ENCODE data around the gene TTBK1.

Gene TTBK1

GRCh38 chr6:43226192-43226851 lies 17.0 kb upstream of the TTBK1 start:
- no peak for DNase-seq

DNA sequence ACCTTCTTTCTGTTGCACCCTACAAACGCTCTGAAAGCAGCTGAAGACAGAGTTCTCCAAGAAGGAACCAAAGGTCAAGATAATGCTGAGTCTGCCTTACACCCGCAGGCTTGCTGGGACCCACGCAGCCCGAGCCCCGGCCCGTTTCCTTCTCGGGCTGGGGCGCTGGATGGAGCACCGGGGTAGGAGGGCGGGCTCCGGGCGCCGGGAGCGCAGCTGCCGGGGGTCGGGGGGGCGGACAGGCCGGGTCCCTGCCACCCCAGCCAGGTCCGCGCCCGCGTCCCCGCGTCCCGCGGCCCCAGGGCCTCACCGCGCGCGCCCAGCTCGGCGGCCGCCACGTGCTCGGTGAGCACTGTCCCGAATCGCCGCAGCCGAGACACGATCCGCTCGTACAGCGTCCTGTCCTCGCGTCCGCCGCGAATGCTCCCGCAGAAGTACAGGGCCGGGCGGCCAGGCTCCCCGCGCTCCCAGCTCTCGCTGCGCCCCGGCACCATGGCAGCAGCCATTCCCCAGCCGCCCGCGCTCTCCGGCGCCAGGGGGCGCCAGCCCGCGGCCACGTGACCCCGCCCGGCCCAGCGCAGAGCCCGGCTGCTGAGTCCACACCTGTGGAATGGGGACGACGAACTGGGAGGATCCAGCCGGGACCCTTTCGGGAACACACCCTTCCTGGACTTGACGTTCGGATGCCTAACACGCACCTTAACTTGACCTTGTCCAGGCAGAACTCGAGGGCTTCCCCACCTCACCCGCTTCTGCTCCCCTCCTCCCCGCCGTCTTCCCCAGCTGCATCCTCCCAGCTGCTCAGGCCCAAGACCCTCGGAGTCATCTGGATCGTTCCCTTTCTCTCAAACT lies 14.1 kb upstream of the TTBK1 start, which contains the start of gene DNPH1:
DNPH1 (minus strand) TSS at position 531 of the 852 bp plus-strand sequence; CDS start at position 506, 25 bp downstream.
- peak; percentile 84 for DNase-seq

DNA sequence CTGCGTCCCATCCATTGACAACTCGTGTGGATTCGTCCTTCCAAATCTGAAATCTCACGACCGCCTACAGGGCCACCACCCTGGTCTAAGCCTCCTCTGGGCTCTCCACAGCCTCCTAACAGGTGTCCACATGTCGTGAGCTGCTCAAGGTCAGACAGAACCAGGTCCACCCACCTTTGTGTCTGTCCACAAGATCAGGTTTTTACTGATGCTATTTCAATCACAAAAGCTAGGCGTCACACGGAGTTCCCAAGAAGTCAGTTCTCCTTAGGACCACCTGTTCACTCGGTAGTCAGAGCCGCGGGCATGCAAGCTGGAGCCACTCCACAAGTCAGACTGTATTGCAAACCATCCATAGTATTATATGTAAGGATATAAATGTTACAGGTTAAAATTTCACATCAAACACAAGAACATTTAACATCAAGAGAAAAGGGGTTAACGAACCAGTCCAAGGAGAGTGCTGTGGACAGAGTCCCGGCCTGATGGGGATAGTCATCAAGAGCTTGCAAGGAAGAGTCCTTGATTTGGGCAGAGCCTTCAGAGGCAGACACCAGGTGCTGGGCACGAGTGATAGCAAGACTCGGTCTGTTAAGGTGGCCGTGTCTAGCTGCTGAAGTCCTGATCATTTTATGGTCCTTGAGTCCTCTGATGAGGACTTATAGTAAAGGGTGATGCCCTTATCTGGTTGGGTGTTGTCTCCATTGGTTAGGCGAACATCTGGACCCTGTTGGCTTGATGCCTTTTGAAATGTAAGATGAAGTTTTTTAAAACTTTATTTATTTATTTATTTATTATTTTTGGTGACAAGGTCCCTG lies 13.3 kb upstream of the TTBK1 start:
- no peak for DNase-seq

DNA sequence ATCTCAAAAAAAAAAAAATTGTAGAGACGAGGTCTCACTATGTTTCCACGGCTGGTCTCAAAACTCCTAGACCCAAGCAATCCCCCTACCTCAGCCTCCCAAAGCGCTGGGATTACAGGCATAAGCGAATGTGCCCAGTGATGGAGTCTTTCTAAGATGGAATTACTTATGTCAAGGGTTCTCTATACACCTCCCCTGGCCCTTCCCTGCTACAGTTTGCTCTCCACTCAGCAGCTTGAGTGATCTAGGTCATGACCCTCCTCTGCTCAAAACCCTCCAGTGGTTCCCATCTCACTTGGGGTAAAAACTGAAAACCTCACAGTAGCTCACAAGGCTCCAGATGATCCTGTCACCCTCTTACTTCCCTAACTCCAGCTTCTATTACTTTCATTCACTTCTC lies 12.2 kb upstream of the TTBK1 start:
- no peak for DNase-seq

- no peak for DNase-seq
These were observed 11.4 kb upstream of the TTBK1 start for GRCh38 chr6:43231735-43232450.

GRCh38 chr6:43235841-43236240 lies 7.4 kb upstream of the TTBK1 start:
- DNase-seq, result no peak

DNA sequence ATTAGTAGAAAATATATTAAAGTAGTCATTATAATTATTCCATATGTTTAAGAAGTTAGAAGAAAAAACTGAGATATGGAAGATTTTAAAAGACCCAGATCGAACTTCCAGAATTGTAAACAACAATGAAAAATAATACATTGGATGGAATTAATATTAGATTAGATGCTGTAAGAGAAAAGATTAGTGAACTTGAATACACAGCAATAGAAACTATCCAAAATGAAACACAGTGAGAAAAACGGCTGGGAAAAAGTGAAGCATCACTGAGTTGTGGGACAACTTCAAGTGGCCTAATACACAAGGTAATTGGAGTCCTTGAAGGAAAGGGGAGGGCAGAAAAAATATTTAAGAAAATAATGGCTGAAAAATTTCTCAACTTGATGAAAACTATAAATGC lies 4.2 kb upstream of the TTBK1 start:
- DNase-seq, result no peak

DNA sequence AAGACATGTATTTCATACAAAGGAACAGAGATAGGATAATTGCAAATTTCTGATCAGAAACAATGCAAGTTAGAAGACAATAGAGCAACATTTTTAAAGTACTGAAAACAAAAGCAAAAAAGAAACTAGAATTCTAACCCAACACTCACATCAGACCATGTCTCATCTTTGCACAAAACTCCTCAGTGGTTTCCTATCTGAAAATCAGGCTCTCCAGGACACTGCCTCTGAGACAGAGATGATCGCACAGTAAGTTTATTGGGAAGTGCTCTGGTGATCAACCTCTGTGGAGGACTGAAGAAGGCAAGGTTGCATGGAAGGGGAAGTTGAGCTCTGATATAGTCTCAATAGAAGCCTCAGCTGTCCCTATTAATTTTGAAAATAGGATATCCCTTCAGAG lies 2.3 kb upstream of the TTBK1 start:
- DNase-seq, result no peak

DNA sequence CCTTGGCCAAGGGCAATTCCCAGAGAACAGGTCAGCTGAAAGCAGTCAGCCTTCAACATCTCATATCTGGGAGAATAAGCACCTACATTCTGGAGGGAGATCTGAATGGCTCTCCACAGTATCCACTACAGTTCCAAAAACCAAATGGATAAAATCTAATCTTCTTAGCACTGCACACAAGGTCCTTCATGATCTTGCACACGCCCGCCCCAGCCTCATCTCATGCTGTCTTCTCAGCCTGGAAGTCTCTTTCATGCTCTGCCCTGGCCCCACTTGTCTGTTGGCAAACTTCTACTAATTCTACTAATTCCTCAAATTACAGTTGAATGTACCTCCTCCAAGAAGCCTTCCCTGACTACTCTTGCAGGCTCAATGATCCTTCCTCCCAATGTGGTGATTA lies 1.8 kb upstream of the TTBK1 start:
- DNase-seq, result no peak

- DNase-seq, result no peak
These were observed 512 bp downstream of the TTBK1 start for GRCh38 chr6:43243664-43244321.

DNA sequence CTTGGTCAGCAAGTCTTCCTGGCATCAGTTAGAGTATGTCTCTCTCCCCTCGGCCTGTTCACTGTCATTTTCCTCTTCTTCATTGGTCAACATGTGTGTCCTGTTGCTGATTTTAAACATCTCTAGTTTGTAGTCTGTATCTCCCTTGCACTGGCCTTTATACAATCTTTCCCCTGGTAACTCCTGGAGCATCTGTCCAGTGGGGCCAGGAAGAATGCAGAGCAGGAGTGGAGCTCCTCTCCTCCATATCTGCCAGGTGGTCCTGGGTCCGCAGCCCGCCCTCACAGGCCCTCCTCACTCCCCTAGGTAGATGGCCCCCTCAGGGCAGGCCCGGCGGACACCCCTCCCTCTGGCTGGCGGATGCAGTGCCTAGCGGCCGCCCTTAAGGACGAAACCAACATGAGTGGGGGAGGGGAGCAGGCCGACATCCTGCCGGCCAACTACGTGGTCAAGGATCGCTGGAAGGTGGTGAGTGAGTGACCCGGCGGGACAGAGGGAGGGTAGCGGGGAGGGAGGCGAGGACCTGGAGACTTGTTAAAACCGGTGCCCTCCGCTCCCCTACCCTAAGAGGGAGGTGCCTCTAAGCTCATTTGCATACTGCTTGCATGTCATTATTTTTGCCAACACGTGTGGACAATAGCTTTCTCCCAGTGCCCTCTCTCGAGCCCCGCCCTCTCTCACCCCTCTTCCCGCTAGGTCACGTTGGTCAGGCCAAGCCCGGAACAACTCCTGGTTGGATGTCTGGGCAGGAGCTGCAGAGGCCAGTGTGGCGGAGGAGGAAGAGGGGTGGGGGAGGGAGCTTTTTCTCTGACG lies 3.2 kb downstream of the TTBK1 start:
- DNase-seq, result no peak

- DNase-seq, result peak; percentile 90
These were observed 4.1 kb downstream of the TTBK1 start for GRCh38 chr6:43247114-43247999.

DNA sequence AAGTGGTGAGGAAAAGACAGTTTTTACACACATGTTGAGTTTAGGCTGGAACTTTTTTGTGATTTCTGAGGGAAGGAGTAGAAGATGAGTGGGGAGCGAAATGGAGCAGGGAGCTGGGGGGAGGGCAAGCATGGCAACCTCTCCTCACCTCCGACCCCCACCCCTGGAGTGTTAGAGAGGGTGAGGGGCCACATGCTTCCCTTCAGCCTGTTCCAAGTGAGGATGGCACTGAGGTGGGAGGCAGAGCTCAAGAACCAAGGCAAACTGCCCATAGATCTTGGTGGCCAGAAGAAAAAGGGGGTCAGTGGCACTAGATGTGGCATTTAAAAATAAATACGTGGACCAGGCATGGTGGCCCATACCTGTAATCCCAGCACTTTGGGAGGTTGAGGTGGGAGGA lies 4.8 kb downstream of the TTBK1 start:
- no peak for DNase-seq

- DNase-seq, result no peak
These were observed 5.5 kb downstream of the TTBK1 start for GRCh38 chr6:43248791-43249190.

DNA sequence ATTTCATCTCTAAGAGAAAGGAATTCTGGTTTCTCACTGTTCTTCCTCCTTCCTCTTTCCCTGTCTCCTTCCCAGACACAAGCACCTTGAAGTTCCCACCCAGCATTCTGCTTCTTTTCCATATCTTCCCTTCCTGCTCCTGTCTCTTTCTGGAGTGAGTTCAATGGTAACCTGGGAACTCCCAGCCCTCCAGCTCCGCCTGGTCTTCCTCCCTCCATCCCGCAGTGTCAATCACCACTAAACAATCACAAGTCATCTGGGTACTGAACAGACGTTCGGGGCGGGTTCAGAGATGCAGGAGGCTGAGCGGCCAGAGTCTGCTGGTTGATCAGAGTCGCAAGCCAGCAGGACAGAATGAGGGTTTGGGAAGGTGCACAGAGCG lies 7.7 kb downstream of the TTBK1 start:
- peak; percentile 25 for DNase-seq

DNA sequence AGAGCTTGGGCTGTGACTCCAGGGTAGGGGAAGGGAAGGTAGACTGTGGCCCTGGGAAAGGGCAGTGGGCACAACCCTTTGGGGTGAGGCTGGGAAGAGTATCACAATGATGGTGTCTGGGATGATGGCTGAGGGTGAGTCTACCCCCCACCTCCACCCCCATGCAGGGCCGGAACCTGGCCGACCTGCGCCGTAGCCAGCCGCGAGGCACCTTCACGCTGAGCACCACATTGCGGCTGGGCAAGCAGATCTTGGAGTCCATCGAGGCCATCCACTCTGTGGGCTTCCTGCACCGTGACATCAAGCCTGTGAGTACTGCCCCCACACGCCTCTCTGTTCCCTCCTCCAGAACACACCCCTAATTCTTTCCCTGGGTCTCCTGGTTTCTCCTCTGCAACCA lies 10.1 kb downstream of the TTBK1 start:
- no peak for DNase-seq

- DNase-seq, result peak; percentile 49
These were observed 11.0 kb downstream of the TTBK1 start for GRCh38 chr6:43254138-43254817.

- DNase-seq, result no peak
These were observed 11.6 kb downstream of the TTBK1 start for GRCh38 chr6:43254846-43255245.

DNA sequence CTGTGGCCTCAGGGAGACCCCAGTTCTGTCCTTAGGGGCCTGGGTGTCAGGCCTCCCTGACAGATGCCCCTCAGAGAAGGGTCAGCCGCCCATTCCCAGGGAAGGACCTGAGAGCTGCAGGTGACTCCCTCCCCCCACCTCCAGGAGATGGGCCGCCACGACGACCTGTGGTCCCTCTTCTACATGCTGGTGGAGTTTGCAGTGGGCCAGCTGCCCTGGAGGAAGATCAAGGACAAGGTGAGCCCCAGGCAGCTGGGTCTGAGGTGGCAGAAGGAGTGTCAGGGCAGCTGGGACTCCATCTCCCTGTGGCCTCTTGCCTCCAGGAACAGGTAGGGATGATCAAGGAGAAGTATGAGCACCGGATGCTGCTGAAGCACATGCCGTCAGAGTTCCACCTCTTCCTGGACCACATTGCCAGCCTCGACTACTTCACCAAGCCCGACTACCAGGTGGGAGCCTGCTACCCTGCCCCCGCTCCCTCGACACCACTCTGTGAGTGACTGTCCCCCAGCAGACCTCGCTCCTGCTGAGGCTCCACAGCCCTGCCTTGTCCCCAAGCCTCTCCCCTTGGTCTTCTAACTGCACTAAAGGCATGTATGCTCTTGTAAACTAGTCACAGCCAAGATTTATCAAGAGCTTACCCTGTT lies 12.2 kb downstream of the TTBK1 start:
- DNase-seq, result no peak

Measured in activated CD4-positive, alpha-beta T cell treated with anti-CD3 and anti-CD28 coated beads for 48 hours (primary cell).